22Rv1 (cell line): ENCODE measurements around the gene GFM1.

ENCODE experiments used
- CTCF ChIP-seq: fragments of 450-650 bp; IDR thresholded peaks from 2 replicates; pipeline ENCODE4 v1.5.1; 2017; ENCODE audit warnings: mild to moderate bottlenecking
- ZFX ChIP-seq: fragments of 450-650 bp; IDR thresholded peaks from 2 replicates; pipeline ENCODE4 v1.6.1; 2017; ENCODE audit warnings: antibody characterized with exemption, borderline replicate concordance

GRCh38 chr3:158668506-158668905 is 24.2 kb downstream of the GFM1 start:
- TF ChIP-seq CTCF (no peak), ZFX (no peak)
